K562 (cell line): ENCODE results near the gene PHF10. TPM values are rescaled to one million over a fixed set of nuclear protein-coding genes. Genes with fewer than 3 reads are reported as not detected.

Experiments
- ATF4 ChIP-seq: fragments of 450-650 bp; formaldehyde crosslinking; IDR thresholded peaks from 2 replicates; pipeline ENCODE4 v1.4.0; 2022; ENCODE audit warnings: mild to moderate bottlenecking, moderate library complexity
- BACH1 ChIP-seq: fragments of 200-800 bp; sonication (Bioruptor generic); IDR thresholded peaks from 2 replicates; pipeline ENCODE4 v1.6.1; 2016; ENCODE audit warnings: missing genetic modification characterization, missing compliant biosample characterization
- BDP1 ChIP-seq: IDR thresholded peaks from 3 replicates; pipeline ENCODE4 v1.6.1; 2011; ENCODE audit not compliant: insufficient read length, insufficient read depth
- BRCA1 ChIP-seq, 2 experiments: fragments of 450-650 bp in 1 of 2; sonication (generic) in 1 of 2; formaldehyde crosslinking in 1 of 2; IDR thresholded peaks; 2 replicates each; pipeline versions ENCODE4 v1.5.0 to v1.6.1; 2017 to 2020; ENCODE audit warnings: mild to moderate bottlenecking in 1 of 2, missing genetic modification reagents in 1 of 2
- CBFA2T3 ChIP-seq: fragments of 450-650 bp; IDR thresholded peaks from 2 replicates; pipeline ENCODE4 v1.6.1; 2017
- CC2D1A ChIP-seq: fragments of 450-650 bp; IDR thresholded peaks from 2 replicates; pipeline ENCODE4 v1.6.1; 2017; ENCODE audit warnings: mild to moderate bottlenecking
- CHD4 ChIP-seq: fragments of 200-600 bp; sonication (generic); IDR thresholded peaks from 3 replicates; pipeline ENCODE4 v1.6.1; 2012; ENCODE audit warnings: low read depth, mild to moderate bottlenecking, mixed read lengths, low read length, inconsistent platforms; ENCODE audit not compliant: insufficient read depth, insufficient replicate concordance, poor library complexity, severe bottlenecking
- DMBX1 ChIP-seq: fragments of 250-450 bp; sonication (Bioruptor Pico); IDR thresholded peaks from 2 replicates; pipeline ENCODE4 v1.8.0; 2022; ENCODE audit warnings: inconsistent platforms, mild to moderate bottlenecking, moderate library complexity, borderline replicate concordance
- HMGXB4 ChIP-seq: sonication (generic); formaldehyde crosslinking; IDR thresholded peaks from 2 replicates; pipeline ENCODE4 v1.8.1; 2023; ENCODE audit warnings: mild to moderate bottlenecking, missing genetic modification reagents
- MCM2 ChIP-seq: fragments of 450-650 bp; IDR thresholded peaks from 2 replicates; pipeline ENCODE4 v1.6.1; 2017; ENCODE audit warnings: low read depth, mild to moderate bottlenecking
- NCOA6 ChIP-seq: fragments of 450-650 bp; IDR thresholded peaks from 2 replicates; pipeline ENCODE4 v1.6.1; 2017; ENCODE audit warnings: mild to moderate bottlenecking
- POLR2H ChIP-seq: IDR thresholded peaks from 2 replicates; pipeline ENCODE4 v1.6.1; 2016; ENCODE audit warnings: missing genetic modification characterization, low read depth, mild to moderate bottlenecking, control low read depth, missing compliant biosample characterization, moderate library complexity
- SOX6 ChIP-seq: fragments of 450-650 bp; IDR thresholded peaks from 2 replicates; pipeline ENCODE4 v1.6.1; 2014; ENCODE audit warnings: mild to moderate bottlenecking
- THRA ChIP-seq: fragments of 450-650 bp; IDR thresholded peaks from 2 replicates; pipeline ENCODE4 v1.6.1; 2017; ENCODE audit warnings: mild to moderate bottlenecking, moderate library complexity
- WHSC1 ChIP-seq: IDR thresholded peaks from one replicate; pipeline ENCODE4 v1.6.1; 2012; ENCODE audit warnings: low read length, control low read depth, inconsistent platforms
- ZBTB8A ChIP-seq: fragments of 450-650 bp; IDR thresholded peaks from 2 replicates; pipeline ENCODE4 v1.6.1; 2018; ENCODE audit warnings: mild to moderate bottlenecking, moderate library complexity; ENCODE audit not compliant: partially characterized antibody
- ZEB2 ChIP-seq: fragments of 450-650 bp; IDR thresholded peaks from 2 replicates; pipeline ENCODE4 v1.6.1; 2016
- ZNF274 ChIP-seq: IDR thresholded peaks from 2 replicates; pipeline ENCODE4 v1.6.1; 2011; ENCODE audit warnings: low read depth, mild to moderate bottlenecking, low read length, moderate library complexity, borderline replicate concordance
- ZNF384 ChIP-seq: IDR thresholded peaks from 2 replicates; pipeline ENCODE4 v1.6.1; 2012; ENCODE audit warnings: low read depth, low read length, improper control_type of control experiment
- ZNF561 ChIP-seq: fragments of 450-650 bp; formaldehyde crosslinking; conservative IDR thresholded peaks from 2 replicates; pipeline ENCODE4 v1.4.0; 2020; ENCODE audit warnings: mild to moderate bottlenecking, moderate library complexity
- ZNF592 ChIP-seq: fragments of 450-650 bp; IDR thresholded peaks from 2 replicates; pipeline ENCODE4 v1.6.1; 2017; ENCODE audit warnings: antibody characterized with exemption, mild to moderate bottlenecking
- polyA plus RNA-seq, 8 experiments: library from polyadenylated mRNA; depleted of rRNA in 4 of 8; stranded (reverse) in 5 of 8; unstranded in 3 of 8; fragments of >200 nt; fragmentation: Nextera tagmentation in 2 of 8; fragmentation: Illumina TruSeq in 1 of 8; extraction: Ambion mirVana in 2 of 8; extraction: Trizol in 1 of 8; gene quantifications; 2 replicates each; pipeline versions ENCODE4 v1.2.1 to v1.2.3, GENCODE V29; 2011 to 2014; ENCODE audit warnings: inconsistent platforms in 1 of 8, missing spikeins in 1 of 8
- total RNA-seq, 7 experiments: library from RNA; depleted of rRNA in 6 of 7; stranded (reverse); fragments of >200 nt in 6 of 7; fragmentation: Illumina TruSeq in 2 of 7; extraction: Trizol in 2 of 7; gene quantifications; 2 replicates each; pipeline versions ENCODE4 v1.2.1 to v1.2.3, GENCODE V29; 2011 to 2021; ENCODE audit warnings: low replicate concordance in 1 of 7

The PHF10 gene
- total and polyA plus RNA-seq, 9 of the 15 experiments (the other 6 are each of a cell fraction or from before 2014, with no cell fraction given): 23.9 to 88.9 (median 46.0) TPM

GRCh38 chr6:169751242-169752073 lies 27.2 kb upstream of the PHF10 start, which contains the start of the genes DYNLT2 and ERMARD (continued):
- TF ChIP-seq CBFA2T3 (no peak; the same call in 1 of the 2 replicates), ZNF592 (peak; percentile 86), BRCA1 (IDR thresholded peaks at IDR 0.05) (no peak), BRCA1 (CRISPR knock-in tag; IDR thresholded peaks at IDR 0.05) (no peak; the same call in 1 of the 2 replicates), ZEB2 (no peak), HMGXB4 (peak; percentile 97), CHD4 (no peak), THRA (no peak), CC2D1A (peak; percentile 61; the same call in 1 of the 2 replicates), ZNF274 (no peak), POLR2H (peak; percentile 93), DMBX1 (CRISPR knock-in tag) (no peak), WHSC1 (no peak), ZNF561 (CRISPR knock-in tag) (no peak), ZNF384 (0 out of 2 replicates have a peak, but pooled peaks have one; percentile 20), NCOA6 (no peak; the same call in 1 of the 2 replicates), BACH1 (tag) (no peak), ZBTB8A (no peak), ATF4 (CRISPR knock-in tag) (no peak), MCM2 (no peak), SOX6 (peak; percentile 82), BDP1 (no peak)
